ENCODE measurements around the gene MAPKAPK5.
"Not testable (repeated sequence)": the region's sequence is repeated elsewhere in the genome, so short reads cannot be mapped to it uniquely, and the experiment has no call there.

Gene MAPKAPK5

GRCh38 chr12:111881716-111882115, 39.7 kb downstream of the MAPKAPK5 start:
- no peak for DNase-seq

- peak in 1 of 58 donors; percentile 16 for DNase-seq
Measured at GRCh38 chr12:111886662-111887545, 44.9 kb downstream of the MAPKAPK5 start.

- peak in 1 of 58 donors; percentile 1 for DNase-seq
Measured at GRCh38 chr12:111887926-111888745, 46.1 kb downstream of the MAPKAPK5 start.

GRCh38 chr12:111893287-111893686, 51.3 kb downstream of the MAPKAPK5 start:
- no peak for DNase-seq

- DNase-seq: no peak
Measured at GRCh38 chr12:111894556-111894955, 52.5 kb downstream of the MAPKAPK5 start.

- no peak for DNase-seq
Measured at GRCh38 chr12:111901182-111901581, 59.2 kb downstream of the MAPKAPK5 start.

- no peak for DNase-seq
Measured at GRCh38 chr12:111904446-111904975, 62.5 kb downstream of the MAPKAPK5 start.

- no peak for DNase-seq
Measured at GRCh38 chr12:111905502-111905901, 63.5 kb downstream of the MAPKAPK5 start.

- no peak for DNase-seq
Measured at GRCh38 chr12:111907740-111908139, 65.7 kb downstream of the MAPKAPK5 start.

GRCh38 chr12:111925171-111925570, 83.1 kb downstream of the MAPKAPK5 start:
- no peak for DNase-seq

- no peak for DNase-seq
Measured at GRCh38 chr12:111926631-111927030, 84.6 kb downstream of the MAPKAPK5 start.

- DNase-seq: no peak
Measured at GRCh38 chr12:111927346-111927745, 85.3 kb downstream of the MAPKAPK5 start.

- DNase-seq: no peak
Measured at GRCh38 chr12:111932241-111932640, 90.2 kb downstream of the MAPKAPK5 start.

GRCh38 chr12:111936869-111937268, 94.8 kb downstream of the MAPKAPK5 start:
- DNase-seq: no peak

GRCh38 chr12:111937429-111937828, 95.4 kb downstream of the MAPKAPK5 start:
- no peak for DNase-seq

- DNase-seq: no peak
Measured at GRCh38 chr12:111942557-111942956, 100.5 kb downstream of the MAPKAPK5 start.

GRCh38 chr12:111943929-111944328, 101.9 kb downstream of the MAPKAPK5 start:
- DNase-seq: no peak

- not testable (repeated sequence) for DNase-seq
Measured at GRCh38 chr12:111950961-111951676, 109.1 kb downstream of the MAPKAPK5 start.

All from anterior cingulate cortex (tissue), 58 donors.